GM18505 (cell line): ENCODE data around the gene DHX9.
"Not testable (repeated sequence)": the region's sequence is repeated elsewhere in the genome, so short reads cannot be mapped to it uniquely, and the experiment has no call there.

Experiments
- ATAC-seq: cut with Tn5 transposase; IDR thresholded peaks from one replicate; pipeline ENCODE4 v1.9.1; 2021; ENCODE audit not compliant: unreplicated experiment
- POLR2A ChIP-seq: IDR thresholded peaks from 4 replicates; pipeline ENCODE4 v1.6.1; 2011; ENCODE audit warnings: borderline replicate concordance; ENCODE audit not compliant: insufficient read depth, insufficient read length; ENCODE audit errors: extremely low read depth

Gene DHX9

DNA sequence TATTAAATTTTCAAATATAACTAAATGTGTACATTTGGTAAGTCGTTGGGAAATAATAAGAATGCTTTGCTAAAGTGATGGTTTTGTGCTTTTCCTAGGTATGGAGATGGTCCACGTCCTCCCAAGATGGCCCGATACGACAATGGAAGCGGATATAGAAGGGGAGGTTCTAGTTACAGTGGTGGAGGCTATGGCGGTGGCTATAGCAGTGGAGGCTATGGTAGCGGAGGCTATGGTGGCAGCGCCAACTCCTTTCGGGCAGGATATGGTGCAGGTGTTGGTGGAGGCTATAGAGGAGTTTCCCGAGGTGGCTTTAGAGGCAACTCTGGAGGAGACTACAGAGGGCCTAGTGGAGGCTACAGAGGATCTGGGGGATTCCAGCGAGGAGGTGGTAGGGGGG, 47.8 kb downstream of the DHX9 start:
- ATAC-seq = no peak
- TF ChIP-seq POLR2A = no peak

DNA sequence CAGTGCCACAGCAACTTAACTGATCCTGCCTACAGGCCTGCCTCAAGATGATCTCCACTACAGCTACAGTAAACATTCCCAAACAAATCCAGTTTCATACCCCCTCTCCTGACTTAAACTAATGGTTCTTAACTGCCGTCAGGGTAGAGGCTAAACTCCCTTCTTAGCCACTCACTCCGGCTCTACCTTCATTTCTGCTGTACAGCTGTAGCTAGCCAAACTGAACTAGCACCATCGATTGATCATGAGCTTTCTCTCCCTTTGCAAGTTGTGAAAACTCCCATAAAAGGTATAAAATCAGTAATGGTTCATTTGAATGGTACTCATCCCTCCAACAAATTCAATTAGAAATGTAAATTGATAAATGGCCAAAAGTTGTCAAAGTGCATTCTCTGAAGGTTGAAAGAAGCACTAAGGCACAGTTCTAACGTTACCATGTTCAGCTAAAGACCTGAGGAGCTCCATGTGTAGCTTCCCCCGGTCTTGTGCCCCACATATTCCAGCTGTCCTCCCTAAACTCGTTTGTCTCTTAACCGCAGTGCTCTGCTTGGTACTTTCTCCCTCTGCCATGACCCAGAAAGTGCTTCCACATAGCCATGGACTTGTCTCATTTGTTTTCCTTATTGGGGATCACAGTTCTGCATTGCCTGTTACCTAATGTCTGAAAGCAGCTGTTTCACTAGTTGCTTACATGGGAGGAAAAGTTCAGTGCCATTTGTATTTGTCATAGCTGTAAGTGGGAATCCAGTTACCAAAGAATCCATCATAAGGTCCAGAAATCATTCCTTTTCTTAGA, 49.8 kb downstream of the DHX9 start:
- ATAC-seq = no peak
- TF ChIP-seq POLR2A = peak; percentile 37

DNA sequence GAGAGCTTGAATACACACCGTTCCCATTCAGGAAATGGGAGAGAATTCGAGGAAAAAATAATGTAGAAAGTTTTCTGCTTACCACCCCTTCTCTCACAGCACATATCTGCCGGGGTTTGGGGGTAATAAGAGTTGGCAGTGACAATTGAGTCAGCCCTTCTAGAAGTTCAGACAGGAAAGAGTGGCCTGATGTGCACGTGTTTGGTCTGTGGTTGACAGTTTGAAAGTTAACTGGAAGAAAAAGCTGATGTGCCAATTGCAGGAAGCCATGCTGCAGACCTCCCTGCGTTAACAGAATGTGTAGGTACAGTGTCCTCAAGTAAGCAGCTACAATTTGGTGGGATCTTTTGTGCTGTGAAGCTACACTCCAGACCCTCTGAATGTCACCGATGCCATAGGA, 50.9 kb downstream of the DHX9 start:
- no peak for ATAC-seq
- TF ChIP-seq POLR2A = no peak

DNA sequence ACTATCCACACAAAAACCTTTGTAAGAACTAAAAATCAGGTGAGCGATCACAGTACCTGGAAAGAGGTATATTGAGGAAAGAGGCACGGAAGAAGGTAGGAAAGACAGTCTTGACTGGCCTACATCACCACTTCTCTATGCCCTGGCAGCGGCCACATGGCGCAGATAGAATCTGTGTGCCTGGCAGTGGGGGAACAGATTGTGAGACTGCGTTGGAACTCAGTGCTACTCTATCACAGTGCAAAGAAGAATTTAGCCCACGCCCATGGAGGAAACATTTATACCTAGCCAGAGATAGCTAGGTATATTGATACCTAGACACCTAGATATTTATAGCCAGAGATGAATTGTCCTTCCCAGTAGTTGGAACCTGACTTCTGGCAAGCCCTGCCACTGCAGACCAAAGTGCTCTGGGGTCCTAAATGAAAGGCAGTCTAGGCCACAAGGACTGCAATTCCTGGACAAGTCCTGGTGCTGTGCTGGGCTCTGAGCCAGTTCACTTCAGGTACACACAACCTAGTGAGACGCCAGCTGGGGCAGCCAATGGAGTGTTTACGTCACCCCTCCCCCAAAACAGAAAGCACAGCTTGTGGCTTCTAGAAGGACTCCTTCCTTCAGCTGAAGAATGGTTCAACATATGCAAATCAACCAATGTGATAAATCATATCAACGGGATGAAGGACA, 51.9 kb downstream of the DHX9 start:
- ATAC-seq = no peak

DNA sequence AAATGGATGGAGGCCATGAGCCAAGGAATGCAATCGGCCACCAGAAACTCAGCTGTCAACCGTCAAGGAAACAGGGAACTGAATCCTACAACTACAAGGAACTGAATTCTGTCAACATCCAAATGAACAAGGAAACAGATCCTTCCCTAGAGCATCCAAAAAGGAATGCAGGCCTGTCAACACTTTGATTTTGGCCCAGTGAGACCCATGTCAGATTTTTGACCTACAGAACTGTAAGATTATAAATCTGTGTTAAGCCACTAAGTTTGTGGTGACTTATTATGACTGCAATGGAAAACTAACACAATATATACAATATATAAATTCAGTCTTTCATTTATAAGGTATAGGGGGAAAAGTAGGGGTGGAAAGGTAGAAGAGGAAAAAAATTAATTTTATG, 58.5 kb downstream of the DHX9 start:
- TF ChIP-seq POLR2A = no peak
- ATAC-seq = no peak

More for the DNA sequence above, 51.9 kb downstream of the DHX9 start:
- TF ChIP-seq POLR2A = no peak

DNA sequence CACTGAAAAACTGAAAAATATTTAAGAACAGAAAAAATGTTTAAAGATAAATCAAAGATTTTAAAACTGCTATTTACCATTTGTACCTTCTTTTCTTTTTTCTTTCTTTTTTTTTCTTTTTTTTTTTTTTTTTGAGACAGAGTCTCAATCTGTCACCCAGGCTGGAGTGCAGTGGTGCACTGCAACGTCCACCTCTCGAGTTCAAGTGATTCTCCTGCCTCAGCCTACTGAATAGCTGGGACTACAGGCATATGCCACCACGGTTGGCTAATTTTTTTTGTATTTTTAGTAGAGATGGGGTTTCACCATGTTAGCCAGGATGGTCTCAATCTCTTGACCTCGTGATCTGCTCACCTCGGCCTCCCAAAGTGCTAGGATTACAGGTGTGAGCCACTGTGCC, 62.8 kb downstream of the DHX9 start:
- ATAC-seq = not testable (repeated sequence)

DNA sequence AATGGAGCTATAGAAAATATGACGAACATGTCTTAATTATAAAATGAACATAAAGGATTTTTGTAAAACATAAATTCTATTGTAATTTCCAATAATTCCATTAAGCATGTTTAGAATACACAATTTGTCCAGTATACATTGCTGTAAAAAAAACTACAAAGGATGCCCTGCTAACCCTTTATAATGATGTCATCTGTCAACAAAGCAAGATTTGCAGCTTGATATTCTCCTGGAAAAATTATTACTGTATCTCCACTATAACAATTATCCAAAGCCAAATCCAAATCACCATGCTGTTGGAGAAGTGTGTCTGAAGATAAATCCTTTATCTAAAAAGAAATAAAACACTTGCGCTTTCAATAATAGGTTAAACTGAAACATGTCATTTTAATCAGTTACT, 66.2 kb downstream of the DHX9 start:
- no peak for ATAC-seq
- TF ChIP-seq POLR2A = no peak

DNA sequence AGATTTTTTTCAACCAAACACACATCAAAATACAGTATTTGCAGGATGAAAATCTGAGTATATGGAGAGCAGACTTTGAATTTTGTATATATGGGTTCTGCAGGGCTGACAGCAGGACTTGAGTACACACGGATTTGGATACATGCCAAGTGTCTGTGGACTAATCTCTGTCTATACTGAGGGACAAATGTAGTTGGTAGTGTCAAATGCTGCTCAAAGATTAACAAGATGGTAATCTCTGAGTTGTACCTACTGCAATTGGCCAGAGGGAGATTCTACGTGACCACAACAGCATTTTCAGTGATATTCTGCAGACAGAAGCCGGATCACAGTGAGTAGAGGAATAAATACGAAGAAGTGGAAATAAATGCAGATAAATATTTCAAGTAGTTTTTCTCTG, 70.4 kb downstream of the DHX9 start:
- no peak for ATAC-seq
- TF ChIP-seq POLR2A = no peak

DNA sequence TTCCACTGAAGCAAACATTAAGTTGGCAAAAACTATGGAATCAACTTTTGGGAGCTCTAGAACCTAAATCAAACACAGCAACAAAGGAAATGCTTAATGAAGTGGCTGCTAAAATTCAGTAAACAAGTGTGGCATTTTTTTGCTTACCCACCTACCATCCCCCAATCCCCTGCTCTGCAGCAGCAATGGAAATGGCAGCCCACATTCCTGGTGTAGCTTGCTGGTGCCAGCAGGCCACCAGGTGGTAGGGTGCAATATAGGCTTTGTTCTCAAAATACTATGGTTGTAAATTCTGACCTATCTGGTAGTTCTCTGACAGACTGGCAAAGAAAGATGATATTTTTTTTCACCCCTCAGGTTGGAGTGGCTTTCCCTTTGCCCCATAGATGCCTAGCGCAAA, 71.0 kb downstream of the DHX9 start:
- TF ChIP-seq POLR2A = no peak
- ATAC-seq = no peak

DNA sequence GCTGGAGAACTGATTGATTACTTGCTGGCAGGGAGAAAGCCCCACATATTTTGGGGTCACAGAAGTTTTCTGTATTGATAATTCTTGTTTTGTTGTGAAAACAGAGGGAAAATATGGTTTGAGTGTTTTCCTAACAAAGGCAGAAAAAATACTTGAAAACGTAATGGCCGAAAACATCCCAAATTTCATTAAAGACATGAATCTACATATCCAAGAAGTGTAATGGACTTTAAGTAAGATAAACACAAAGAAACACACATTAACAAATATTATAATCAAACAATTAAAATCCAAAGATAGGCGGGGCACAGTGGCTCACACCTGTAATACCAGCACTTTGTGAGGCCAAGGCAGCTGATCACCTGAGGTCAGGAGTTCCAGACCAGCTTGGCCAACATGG, 74.3 kb downstream of the DHX9 start:
- no peak for TF ChIP-seq POLR2A
- no peak for ATAC-seq

DNA sequence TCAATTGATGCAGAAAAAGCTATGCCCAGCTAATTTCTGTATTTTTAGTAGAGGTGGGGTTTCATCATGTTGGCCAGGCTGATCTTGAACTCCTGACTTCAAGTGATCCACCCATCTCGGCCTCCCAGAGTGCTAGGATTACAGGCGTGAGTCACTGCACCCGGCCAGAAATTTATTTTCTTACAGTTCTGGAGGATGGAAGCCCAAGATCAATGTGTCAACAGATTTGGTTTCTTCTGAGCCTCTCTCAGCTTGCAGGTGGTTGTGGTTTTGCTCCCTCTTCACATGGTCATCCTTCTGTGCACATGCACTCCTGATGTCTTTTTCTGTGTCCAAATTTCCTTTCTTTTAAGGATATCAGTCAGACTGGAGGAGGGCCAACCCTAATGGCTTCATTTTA, 78.2 kb downstream of the DHX9 start:
- ATAC-seq = no peak
- no peak for TF ChIP-seq POLR2A

DNA sequence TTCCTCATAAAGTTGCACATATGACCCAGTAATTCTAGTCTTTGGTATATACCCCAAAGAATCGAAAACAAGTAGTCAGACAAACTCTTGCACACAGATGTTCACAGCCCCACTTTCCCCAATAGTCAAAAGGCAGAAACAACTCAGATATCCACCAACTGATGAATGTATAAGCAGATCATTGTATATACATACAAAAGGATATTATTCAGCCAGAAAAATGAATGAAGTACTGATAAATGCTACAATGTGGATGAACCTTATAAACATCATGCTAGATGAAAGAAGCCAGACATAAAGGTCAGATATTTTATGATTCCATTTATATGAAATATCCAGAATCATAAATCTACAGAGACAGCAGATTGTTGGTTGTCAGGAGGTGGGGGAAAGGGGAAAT, 86.5 kb downstream of the DHX9 start:
- TF ChIP-seq POLR2A = no peak
- no peak for ATAC-seq

DNA sequence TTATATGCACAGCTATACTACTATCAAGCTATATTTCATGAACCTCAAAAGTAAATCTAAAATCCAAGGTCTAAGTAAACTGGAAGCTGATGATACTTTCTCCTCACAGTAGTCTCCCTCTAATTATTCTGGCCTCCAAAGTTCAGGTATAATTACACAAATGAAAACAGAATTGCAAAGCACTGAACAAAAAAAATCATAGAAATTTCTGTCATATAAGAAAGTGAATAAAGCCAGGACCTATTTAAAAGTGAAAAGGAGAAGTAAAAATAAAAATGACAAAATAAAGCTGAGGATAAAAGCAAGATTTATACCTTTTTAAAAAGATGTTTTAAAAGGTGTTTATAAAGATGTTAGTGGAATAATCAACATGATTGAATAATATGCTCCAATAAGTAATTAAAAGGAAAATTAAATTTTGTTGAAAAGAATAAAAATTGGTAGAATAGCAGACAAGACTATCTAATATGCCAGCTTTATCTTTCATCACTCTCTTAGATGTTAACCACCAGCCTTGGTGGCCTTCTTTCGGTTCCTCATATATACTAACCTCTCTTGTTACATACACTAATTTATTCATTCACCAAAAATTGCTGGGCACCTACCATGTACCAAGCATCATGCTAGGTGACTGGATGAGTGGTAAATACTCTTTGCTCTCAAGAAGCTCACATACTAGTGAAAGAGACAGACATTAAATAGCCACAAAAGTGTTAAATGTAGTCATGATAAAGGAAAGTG, 88.7 kb downstream of the DHX9 start:
- no peak for ATAC-seq
- no peak for TF ChIP-seq POLR2A

DNA sequence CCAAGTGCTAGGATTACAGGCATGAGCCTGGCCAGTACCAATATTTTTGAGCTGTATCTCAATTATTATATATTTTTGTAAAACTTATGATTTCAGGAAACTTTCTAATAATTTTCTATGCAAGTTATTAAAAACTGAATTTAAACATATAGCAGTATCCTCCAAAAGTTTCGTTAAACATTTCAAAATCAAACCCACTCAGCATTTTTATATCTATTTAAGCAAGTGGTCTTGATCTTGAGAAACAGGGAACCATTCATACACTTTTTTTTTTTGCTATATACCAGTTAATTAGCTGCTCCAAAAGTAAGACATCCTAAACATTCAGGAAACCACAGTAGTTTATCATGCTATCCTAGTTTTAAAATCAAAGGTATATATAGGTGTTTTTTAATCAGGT, 91.8 kb downstream of the DHX9 start:
- no peak for TF ChIP-seq POLR2A
- ATAC-seq = no peak
